HG03066 (cell line): ENCODE measurements around the gene UTY.

Experiments
- ATAC-seq: cut with Tn5 transposase; IDR thresholded peaks from one replicate; pipeline ENCODE4 v1.9.1; 2021; ENCODE audit warnings: low read depth; ENCODE audit not compliant: unreplicated experiment

Gene UTY

GRCh38 chrY:13416869-13417661 lies 62.8 kb downstream of the UTY start:
- peak; percentile 70 for ATAC-seq

GRCh38 chrY:13415556-13415955 lies 64.3 kb downstream of the UTY start:
- no peak for ATAC-seq

GRCh38 chrY:13398876-13399275 lies 81.0 kb downstream of the UTY start:
- no peak for ATAC-seq

GRCh38 chrY:13381110-13381683 lies 98.6 kb downstream of the UTY start:
- ATAC-seq = peak; percentile 84

- ATAC-seq = no peak
Observed at GRCh38 chrY:13370868-13371800, 108.7 kb downstream of the UTY start.

- ATAC-seq = peak; percentile 64
Observed at GRCh38 chrY:13370245-13370644, 109.6 kb downstream of the UTY start.

GRCh38 chrY:13368513-13368845 lies 111.4 kb downstream of the UTY start:
- ATAC-seq = no peak

- no peak for ATAC-seq
Observed at GRCh38 chrY:13363641-13364040, 116.2 kb downstream of the UTY start.

- no peak for ATAC-seq
Observed at GRCh38 chrY:13362662-13363061, 117.2 kb downstream of the UTY start.

GRCh38 chrY:13361656-13362636 lies 117.9 kb downstream of the UTY start:
- no peak for ATAC-seq

GRCh38 chrY:13351443-13351842 lies 128.4 kb downstream of the UTY start:
- no peak for ATAC-seq

- ATAC-seq = no peak
Observed at GRCh38 chrY:13347106-13347505, 132.7 kb downstream of the UTY start.

GRCh38 chrY:13345549-13345948 lies 134.3 kb downstream of the UTY start:
- ATAC-seq = no peak

- no peak for ATAC-seq
Observed at GRCh38 chrY:13343307-13343946, 136.4 kb downstream of the UTY start.

GRCh38 chrY:13339939-13340338 lies 139.9 kb downstream of the UTY start:
- ATAC-seq = no peak

GRCh38 chrY:13339381-13339780 lies 140.5 kb downstream of the UTY start:
- no peak for ATAC-seq

GRCh38 chrY:13338711-13339110 lies 141.1 kb downstream of the UTY start:
- no peak for ATAC-seq

- ATAC-seq = no peak
Observed at GRCh38 chrY:13337934-13338333, 141.9 kb downstream of the UTY start.

GRCh38 chrY:13333791-13334190 lies 146.0 kb downstream of the UTY start:
- ATAC-seq = no peak

GRCh38 chrY:13330651-13331050 lies 149.2 kb downstream of the UTY start:
- ATAC-seq = no peak
